ENCODE data around the gene P2RY13.

Gene P2RY13

DNA sequence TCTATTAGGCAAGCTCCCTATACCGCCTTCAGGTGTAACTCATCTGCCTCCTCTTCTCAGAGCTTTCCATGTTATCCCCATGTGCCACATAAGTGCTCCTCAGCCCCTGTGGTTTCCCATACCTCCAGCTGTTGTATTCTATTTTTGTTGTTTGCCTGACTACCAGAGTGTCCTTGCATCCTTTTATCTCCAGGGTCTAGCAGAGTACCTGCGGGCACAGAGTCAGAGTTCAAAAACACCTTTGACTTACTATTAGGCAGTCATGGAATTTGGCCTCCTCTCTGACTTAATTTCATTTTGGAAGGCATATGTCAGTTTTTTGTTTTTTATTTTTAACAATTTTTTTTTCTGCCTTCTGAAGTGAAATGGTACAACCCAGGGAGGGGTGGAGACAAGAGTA is 19.8 kb downstream of the P2RY13 start:
- Histone ChIP-seq H3K36me3 (ENCODE audit: insufficient read depth, low read length) (no peaks in the 10 kb centered on the region), H2AFZ (ENCODE audit: low read length, unreplicated experiment) (no peak overlapping the region), H3K79me2 (ENCODE audit: control insufficient read depth, insufficient read depth, low read length, unreplicated experiment) (no peaks in the 10 kb centered on the region), H3K4me1 (ENCODE audit: control insufficient read depth, insufficient read depth, low read length, unreplicated experiment) (peaks cover 43% of the 10 kb centered on the region), H3K27ac (ENCODE audit: low read depth, low read length) (no peak overlapping the region), H3K4me3 (ENCODE audit: low read depth, low read length) (no peak overlapping the region), H3K27me3 (ENCODE audit: insufficient read depth, low read length) (no peaks in the 10 kb centered on the region)

DNA sequence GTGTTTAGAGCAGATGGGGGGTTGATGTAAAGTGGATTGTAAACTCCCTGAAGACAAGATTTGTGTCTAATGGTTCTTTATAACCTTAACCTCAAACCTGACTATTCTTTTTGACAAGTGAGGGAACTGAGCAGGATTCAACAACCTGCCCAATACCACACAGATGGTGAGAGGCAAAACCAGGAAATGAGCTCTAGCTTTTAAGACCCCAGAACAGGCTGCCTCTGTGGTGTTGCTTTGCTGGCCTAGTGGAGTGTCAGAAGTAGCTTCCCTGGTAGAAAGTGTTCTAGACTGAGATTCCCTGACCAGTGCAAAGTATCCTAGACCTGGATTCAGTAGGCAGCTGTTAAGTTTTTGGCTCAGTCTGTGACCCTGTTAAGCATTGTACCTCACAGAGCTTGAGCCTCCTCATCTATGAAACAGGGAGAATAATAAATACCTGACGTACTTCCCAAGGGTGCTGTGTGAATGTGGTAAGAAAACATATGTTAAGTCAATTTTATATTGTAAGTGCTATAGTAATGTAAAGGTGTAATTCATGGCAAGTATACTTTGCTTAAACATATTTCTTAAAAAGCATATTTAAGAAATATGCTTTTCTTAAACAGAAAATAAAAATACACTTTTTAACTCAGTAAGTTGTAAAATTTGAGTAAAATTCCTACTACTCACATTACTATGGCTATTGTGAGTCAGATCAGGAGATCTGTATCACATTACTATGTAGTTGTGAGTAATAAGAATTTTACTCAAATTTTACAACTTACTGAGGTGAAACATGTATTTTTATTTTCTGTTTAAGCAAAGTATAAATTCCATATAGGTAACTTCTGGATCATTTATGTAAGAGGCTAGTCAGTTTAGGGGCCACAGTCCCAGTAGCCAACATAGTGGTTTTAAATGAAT is 21.5 kb downstream of the P2RY13 start:
- H3K36me3 ChIP-seq (ENCODE audit: insufficient read depth, low read length) = no peaks in the 10 kb centered on the region
- peaks cover 42% of the 10 kb centered on the region for H3K4me1 ChIP-seq (ENCODE audit: control insufficient read depth, insufficient read depth, low read length, unreplicated experiment)
- no peaks in the 10 kb centered on the region for H3K79me2 ChIP-seq (ENCODE audit: control insufficient read depth, insufficient read depth, low read length, unreplicated experiment)
- H3K4me3 ChIP-seq (ENCODE audit: low read depth, low read length) = no peak overlapping the region
- no peaks in the 10 kb centered on the region for H3K27me3 ChIP-seq (ENCODE audit: insufficient read depth, low read length)
- peak overlapping the region; percentile 37 for H2AFZ ChIP-seq (ENCODE audit: low read length, unreplicated experiment)
- no peak overlapping the region for H3K27ac ChIP-seq (ENCODE audit: low read depth, low read length)

DNA sequence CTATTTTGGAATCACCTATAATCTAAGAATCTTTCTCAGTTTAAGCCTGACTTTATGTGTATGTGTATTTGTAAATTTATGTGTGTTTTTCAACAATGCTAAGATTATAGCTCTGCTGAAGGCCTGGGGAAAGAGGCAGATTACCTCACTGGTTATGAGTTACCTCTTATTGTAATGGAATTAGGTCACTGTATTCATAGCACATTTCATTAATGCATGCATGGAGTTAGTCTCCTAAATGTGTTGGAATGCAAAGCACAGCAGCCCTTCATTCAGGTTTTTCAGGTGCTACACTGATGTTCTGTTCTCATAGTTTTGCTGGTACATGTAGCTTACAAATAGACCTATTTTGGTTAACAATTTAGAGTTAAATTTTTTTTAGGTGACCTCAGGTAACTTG is 22.2 kb downstream of the P2RY13 start:
- Histone ChIP-seq H3K4me1 (ENCODE audit: control insufficient read depth, insufficient read depth, low read length, unreplicated experiment) (peaks cover 44% of the 10 kb centered on the region), H3K79me2 (ENCODE audit: control insufficient read depth, insufficient read depth, low read length, unreplicated experiment) (no peaks in the 10 kb centered on the region), H2AFZ (ENCODE audit: low read length, unreplicated experiment) (no peak overlapping the region), H3K27me3 (ENCODE audit: insufficient read depth, low read length) (no peaks in the 10 kb centered on the region), H3K4me3 (ENCODE audit: low read depth, low read length) (no peak overlapping the region), H3K27ac (ENCODE audit: low read depth, low read length) (no peak overlapping the region), H3K36me3 (ENCODE audit: insufficient read depth, low read length) (no peaks in the 10 kb centered on the region)

DNA sequence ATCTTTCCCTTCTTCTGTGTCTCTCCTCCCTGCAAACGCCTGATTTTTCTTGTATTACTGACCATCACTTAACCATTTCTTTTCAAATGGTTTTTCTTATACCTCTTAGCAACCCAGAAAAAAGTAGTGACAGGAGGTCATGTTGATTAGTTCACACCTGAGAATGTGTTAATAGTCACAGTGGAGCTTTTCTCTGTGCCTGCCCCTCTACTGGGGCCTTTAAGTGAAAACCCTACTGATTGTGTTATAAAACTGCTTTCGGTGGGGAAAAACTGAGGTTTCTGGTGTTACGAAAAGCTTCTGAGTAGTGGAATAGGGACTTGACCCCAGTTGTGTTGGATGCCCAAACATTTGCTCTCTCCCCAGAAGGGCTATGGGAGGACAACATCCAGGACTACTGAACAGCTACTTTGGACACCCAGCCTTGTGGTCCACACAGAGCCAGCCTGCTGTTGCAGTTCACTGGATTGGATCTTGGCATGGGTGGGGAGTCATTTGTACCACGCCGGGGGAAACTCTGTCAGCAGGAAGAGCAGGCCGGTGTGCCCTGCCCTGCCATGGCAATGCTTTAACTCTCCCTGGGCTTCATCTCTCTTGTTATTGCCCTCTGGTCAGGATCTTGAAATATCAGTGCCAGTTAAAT is 23.1 kb downstream of the P2RY13 start:
- H3K27ac ChIP-seq (ENCODE audit: low read depth, low read length) = peak overlapping the region; percentile 78
- H3K4me1 ChIP-seq (ENCODE audit: control insufficient read depth, insufficient read depth, low read length, unreplicated experiment) = peaks cover 51% of the 10 kb centered on the region
- peak overlapping the region; percentile 14 for H2AFZ ChIP-seq (ENCODE audit: low read length, unreplicated experiment)
- H3K4me3 ChIP-seq (ENCODE audit: low read depth, low read length) = no peak overlapping the region
- H3K36me3 ChIP-seq (ENCODE audit: insufficient read depth, low read length) = no peaks in the 10 kb centered on the region
- H3K27me3 ChIP-seq (ENCODE audit: insufficient read depth, low read length) = no peaks in the 10 kb centered on the region
- H3K79me2 ChIP-seq (ENCODE audit: control insufficient read depth, insufficient read depth, low read length, unreplicated experiment) = no peaks in the 10 kb centered on the region

DNA sequence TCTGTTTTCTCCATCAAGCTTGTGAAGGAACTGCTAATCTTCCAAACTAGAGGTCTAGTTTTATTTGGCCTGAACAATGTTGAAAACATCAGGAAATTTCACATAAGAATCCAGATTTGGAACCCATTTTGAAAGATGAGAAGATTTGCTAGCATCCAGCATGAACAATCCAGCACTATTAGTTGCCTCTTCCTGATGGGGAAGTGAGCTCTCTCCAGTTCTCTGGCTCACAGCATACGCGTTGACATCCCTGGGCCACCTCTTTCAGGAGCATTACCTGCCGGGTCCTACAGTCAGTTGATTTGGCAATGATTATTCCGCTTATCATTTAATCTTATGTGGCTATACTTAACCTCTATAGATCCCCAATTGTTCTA is 23.6 kb downstream of the P2RY13 start:
- H3K4me3 ChIP-seq (ENCODE audit: low read depth, low read length) = peak overlapping the region; percentile 22; the same call in 1 of the 2 replicates
- H3K4me1 ChIP-seq (ENCODE audit: control insufficient read depth, insufficient read depth, low read length, unreplicated experiment) = peaks cover 53% of the 10 kb centered on the region

DNA sequence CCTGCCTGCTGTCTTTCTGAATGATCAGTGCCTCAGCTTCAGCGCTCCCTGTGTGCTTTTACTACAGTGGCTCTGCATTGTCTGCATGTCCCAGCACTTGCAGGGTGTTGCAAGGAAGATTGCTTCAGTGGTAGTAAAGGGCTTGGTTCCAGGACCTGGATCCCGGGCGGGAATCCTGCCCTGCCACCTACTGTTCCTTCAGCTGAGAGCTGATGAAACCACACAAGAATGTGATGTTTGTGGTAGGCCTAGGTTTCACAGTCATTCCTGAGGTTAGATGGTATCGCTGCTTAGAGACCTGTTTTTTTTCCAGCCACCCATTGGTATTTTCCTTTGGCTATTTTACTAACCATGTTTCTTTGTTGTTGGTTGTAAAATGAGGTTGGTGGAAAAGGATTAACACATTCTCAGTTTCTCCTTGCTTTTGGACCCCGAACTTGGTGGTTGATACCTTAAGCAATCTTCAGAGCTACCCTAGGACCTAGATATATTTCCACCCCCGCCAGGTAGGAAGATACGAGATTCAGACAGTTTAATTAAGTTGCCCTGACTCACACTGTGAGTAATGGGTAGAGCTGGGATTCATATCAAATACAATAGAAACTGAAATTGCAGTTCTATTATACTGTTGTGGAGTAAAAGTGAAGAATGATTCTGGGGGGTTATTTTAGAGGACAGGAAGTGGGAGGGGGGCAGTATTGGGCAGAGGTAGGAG is 24.1 kb downstream of the P2RY13 start:
- Histone ChIP-seq H3K27me3 (ENCODE audit: insufficient read depth, low read length) (no peaks in the 10 kb centered on the region), H3K27ac (ENCODE audit: low read depth, low read length) (peak overlapping the region; percentile 78), H3K36me3 (ENCODE audit: insufficient read depth, low read length) (no peaks in the 10 kb centered on the region), H2AFZ (ENCODE audit: low read length, unreplicated experiment) (peak overlapping the region; percentile 49), H3K4me1 (ENCODE audit: control insufficient read depth, insufficient read depth, low read length, unreplicated experiment) (peaks cover 53% of the 10 kb centered on the region), H3K79me2 (ENCODE audit: control insufficient read depth, insufficient read depth, low read length, unreplicated experiment) (no peaks in the 10 kb centered on the region), H3K4me3 (ENCODE audit: low read depth, low read length) (peak overlapping the region; percentile 22; the same call in 1 of the 2 replicates)

More for the DNA sequence above, 23.6 kb downstream of the P2RY13 start:
- H3K79me2 ChIP-seq (ENCODE audit: control insufficient read depth, insufficient read depth, low read length, unreplicated experiment) = no peaks in the 10 kb centered on the region
- peak overlapping the region; percentile 78 for H3K27ac ChIP-seq (ENCODE audit: low read depth, low read length)
- H2AFZ ChIP-seq (ENCODE audit: low read length, unreplicated experiment) = peak overlapping the region; percentile 49
- no peaks in the 10 kb centered on the region for H3K27me3 ChIP-seq (ENCODE audit: insufficient read depth, low read length)
- H3K36me3 ChIP-seq (ENCODE audit: insufficient read depth, low read length) = no peaks in the 10 kb centered on the region

DNA sequence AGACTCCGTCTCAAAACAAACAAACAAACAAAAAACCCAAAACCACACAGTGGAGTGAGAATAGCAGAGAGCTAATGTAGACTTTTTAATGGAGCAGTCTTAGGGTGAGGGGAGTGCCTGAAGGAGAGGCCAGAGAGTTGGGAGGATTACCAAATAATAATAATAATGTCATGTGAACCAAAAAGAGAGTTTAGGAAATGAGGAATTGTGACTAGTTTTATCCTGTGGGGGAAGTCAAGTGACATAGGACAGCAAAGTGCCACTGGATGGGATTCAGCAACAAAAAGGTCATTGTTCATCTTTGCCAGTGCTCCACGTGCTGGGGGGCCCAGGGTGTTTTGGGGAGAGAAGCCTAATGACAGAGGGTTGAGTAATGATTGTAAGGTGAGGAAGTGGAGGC is 25.6 kb downstream of the P2RY13 start:
- H2AFZ ChIP-seq (ENCODE audit: low read length, unreplicated experiment) = no peak overlapping the region
- no peak overlapping the region for H3K27ac ChIP-seq (ENCODE audit: low read depth, low read length)
- H3K4me1 ChIP-seq (ENCODE audit: control insufficient read depth, insufficient read depth, low read length, unreplicated experiment) = peaks cover 53% of the 10 kb centered on the region
- no peaks in the 10 kb centered on the region for H3K79me2 ChIP-seq (ENCODE audit: control insufficient read depth, insufficient read depth, low read length, unreplicated experiment)
- no peaks in the 10 kb centered on the region for H3K27me3 ChIP-seq (ENCODE audit: insufficient read depth, low read length)
- no peak overlapping the region for H3K4me3 ChIP-seq (ENCODE audit: low read depth, low read length)
- H3K36me3 ChIP-seq (ENCODE audit: insufficient read depth, low read length) = no peaks in the 10 kb centered on the region

DNA sequence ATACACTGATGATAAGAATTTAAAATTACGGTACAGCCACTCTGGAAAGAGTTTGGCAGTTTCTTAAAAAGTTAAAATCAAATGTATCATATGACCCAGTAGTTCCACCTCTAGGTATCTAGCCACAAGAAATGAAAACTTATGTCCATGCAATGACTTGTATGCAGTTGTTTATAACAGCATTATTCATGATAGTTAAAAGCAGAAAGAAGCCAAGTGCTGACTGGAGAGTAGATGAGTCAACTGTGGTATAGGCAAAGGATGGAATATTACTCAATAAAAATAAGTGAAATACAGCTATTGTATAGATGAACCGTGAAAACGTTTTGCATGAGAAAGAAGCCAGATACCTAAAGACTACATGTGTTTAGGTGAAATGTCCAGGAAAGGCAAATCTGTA is 27.6 kb downstream of the P2RY13 start:
- H3K27me3 ChIP-seq (ENCODE audit: insufficient read depth, low read length) = no peaks in the 10 kb centered on the region
- H3K27ac ChIP-seq (ENCODE audit: low read depth, low read length) = no peak overlapping the region
- peaks cover 34% of the 10 kb centered on the region for H3K4me1 ChIP-seq (ENCODE audit: control insufficient read depth, insufficient read depth, low read length, unreplicated experiment)
- no peak overlapping the region for H2AFZ ChIP-seq (ENCODE audit: low read length, unreplicated experiment)
- no peaks in the 10 kb centered on the region for H3K79me2 ChIP-seq (ENCODE audit: control insufficient read depth, insufficient read depth, low read length, unreplicated experiment)
- no peaks in the 10 kb centered on the region for H3K36me3 ChIP-seq (ENCODE audit: insufficient read depth, low read length)
- H3K4me3 ChIP-seq (ENCODE audit: low read depth, low read length) = no peak overlapping the region

DNA sequence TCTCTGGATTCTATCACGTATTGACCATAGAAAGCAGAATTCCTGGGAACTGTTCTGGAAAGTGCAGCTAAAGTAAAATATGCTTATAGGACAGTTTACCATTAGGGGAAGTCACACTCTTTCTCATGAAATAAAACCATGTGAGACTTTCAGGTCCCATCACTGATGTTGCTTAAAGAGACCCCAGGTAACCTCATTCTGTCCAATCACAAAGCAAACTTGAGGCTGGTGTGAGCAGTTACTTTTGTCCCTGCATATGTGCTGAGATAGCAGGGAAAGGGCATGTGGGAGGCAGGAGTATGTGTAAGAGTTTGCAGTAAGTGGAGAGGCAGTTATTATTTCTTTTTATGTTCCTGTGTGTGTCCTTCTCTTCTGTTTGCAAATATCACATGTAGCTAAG is 28.8 kb downstream of the P2RY13 start:
- Histone ChIP-seq H2AFZ (ENCODE audit: low read length, unreplicated experiment) (no peak overlapping the region), H3K4me3 (ENCODE audit: low read depth, low read length) (no peak overlapping the region), H3K27me3 (ENCODE audit: insufficient read depth, low read length) (no peaks in the 10 kb centered on the region), H3K4me1 (ENCODE audit: control insufficient read depth, insufficient read depth, low read length, unreplicated experiment) (peaks cover 21% of the 10 kb centered on the region), H3K36me3 (ENCODE audit: insufficient read depth, low read length) (no peaks in the 10 kb centered on the region), H3K79me2 (ENCODE audit: control insufficient read depth, insufficient read depth, low read length, unreplicated experiment) (no peaks in the 10 kb centered on the region), H3K27ac (ENCODE audit: low read depth, low read length) (no peak overlapping the region)

DNA sequence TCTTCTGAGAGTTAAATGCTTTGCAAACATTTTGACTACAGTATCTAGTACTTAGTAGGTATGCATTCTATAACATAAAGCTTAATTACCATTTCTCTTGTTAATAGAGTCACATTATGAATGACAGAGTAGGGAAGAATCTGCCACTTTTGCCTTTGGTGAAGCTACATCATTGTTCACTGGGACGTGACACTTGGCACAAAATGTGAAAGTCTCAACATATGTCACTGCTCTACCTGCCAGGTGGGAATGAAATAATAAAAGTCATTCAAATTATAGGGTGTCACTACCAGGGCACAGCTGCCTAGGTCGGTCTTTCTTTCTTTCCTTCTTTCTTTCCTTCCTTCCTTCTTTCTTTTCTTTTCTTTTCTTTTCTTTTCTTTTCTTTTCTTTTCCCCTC is 30.3 kb downstream of the P2RY13 start:
- Histone ChIP-seq H3K36me3 (ENCODE audit: insufficient read depth, low read length) (no peaks in the 10 kb centered on the region), H3K27ac (ENCODE audit: low read depth, low read length) (no peak overlapping the region), H3K79me2 (ENCODE audit: control insufficient read depth, insufficient read depth, low read length, unreplicated experiment) (no peaks in the 10 kb centered on the region), H3K4me3 (ENCODE audit: low read depth, low read length) (no peak overlapping the region), H2AFZ (ENCODE audit: low read length, unreplicated experiment) (no peak overlapping the region), H3K27me3 (ENCODE audit: insufficient read depth, low read length) (no peaks in the 10 kb centered on the region), H3K4me1 (ENCODE audit: control insufficient read depth, insufficient read depth, low read length, unreplicated experiment) (peaks cover 10% of the 10 kb centered on the region)

Data from ACC112 (cell line).